GM23248 (cell line): ENCODE data around the gene EYA4.

Experiments used
- EZH2 ChIP-seq: fragments of 200-600 bp; sonication (generic); IDR thresholded peaks from 2 replicates; pipeline ENCODE4 v1.6.1; 2018; ENCODE audit warnings: antibody characterized with exemption, mild to moderate bottlenecking; ENCODE audit not compliant: insufficient read depth, poor library complexity, severe bottlenecking
- EZH2phosphoT487 ChIP-seq: fragments of 200-600 bp; sonication (generic); IDR thresholded peaks from 2 replicates; pipeline ENCODE4 v1.6.1; 2018; ENCODE audit warnings: antibody characterized with exemption, moderate library complexity, mild to moderate bottlenecking, low read depth; ENCODE audit not compliant: insufficient read depth

DNA sequence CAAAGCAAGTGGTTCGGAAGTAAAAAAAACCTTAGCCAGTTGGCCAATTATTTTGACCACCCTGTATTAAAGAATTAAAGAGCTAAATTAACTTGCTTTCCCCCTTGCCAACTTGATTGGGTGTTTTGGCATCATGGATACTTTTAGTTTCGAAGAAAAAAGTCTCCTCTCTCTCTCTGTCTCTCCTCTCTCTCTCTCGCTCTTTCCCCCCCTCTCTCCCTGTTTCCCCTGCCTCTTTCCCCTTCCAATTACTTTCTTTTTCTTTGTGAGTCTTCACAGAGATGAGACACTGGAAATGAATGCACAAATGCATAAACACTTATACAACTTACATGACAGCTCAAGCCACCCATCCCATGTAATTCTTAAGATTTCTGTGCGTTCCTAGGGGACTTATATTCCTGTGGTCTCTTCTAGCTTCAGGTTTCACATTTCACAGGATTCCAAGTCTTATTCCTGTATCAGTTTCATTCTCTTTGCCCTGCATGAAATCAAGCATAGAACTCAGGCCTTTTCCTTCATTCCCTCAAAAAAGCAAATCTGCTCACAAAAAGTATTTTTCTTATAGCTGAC is 32.9 kb upstream of the EYA4 start:
- TF ChIP-seq EZH2: no peak
- TF ChIP-seq EZH2phosphoT487: no peak
